ENCODE results near the gene CELF1. TPM values are rescaled to one million over a fixed set of nuclear protein-coding genes. Genes with fewer than 3 reads are reported as not detected.
"Not testable (repeated sequence)": the region's sequence is repeated elsewhere in the genome, so short reads cannot be mapped to it uniquely, and the experiment has no call there.

The CELF1 gene
- polyA plus RNA-seq, 10 donors, result 46.6 to 93.3 (median 69.1) TPM

DNA sequence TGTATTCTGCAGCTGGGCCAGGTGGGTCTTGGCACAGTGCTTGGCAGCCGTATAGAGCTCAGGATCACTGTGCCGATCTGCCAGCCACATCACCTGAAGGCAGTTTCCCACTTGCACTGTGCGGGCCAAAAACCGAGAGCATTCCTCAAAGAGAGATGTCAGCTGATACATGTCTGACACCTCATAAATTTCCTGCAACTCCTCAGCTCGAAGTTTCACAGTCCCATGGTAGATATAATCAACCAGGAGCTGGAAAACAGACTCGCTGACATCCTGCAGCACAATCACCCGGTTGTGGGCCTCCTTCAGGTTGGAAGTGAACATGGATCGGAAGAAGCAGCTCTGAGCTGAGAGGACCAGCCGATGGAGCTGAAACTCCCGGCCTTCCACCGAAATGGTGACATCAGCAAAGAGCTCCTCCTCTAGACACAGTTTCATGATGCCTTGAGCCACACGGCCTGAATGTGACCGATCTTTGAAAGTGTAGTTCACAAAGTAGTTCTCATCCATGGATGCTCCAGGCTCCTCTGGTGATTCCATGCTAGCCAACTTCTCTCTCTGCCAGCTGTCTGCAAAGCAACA lies 24.6 kb upstream of the CELF1 start:
- DNase-seq, result no peak

DNA sequence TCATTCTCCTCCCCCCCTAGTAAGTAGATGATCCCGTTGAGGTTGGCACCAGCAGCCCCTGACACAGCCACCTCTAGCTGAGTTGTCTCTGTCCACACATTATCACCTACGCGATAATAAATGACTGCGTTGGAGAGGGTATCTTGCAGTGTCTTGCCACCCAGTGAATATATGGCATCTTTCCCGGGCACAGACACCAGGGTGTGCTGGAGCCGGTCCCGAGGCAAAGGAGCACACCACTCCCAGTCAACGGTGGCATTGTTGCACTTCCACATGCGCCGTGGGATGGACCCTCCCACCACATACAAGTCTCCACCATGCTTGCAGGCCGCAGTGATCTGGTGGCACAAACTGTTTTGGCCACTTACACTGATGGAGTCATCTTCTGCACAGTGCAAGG lies 20.4 kb upstream of the CELF1 start:
- DNase-seq, result no peak

DNA sequence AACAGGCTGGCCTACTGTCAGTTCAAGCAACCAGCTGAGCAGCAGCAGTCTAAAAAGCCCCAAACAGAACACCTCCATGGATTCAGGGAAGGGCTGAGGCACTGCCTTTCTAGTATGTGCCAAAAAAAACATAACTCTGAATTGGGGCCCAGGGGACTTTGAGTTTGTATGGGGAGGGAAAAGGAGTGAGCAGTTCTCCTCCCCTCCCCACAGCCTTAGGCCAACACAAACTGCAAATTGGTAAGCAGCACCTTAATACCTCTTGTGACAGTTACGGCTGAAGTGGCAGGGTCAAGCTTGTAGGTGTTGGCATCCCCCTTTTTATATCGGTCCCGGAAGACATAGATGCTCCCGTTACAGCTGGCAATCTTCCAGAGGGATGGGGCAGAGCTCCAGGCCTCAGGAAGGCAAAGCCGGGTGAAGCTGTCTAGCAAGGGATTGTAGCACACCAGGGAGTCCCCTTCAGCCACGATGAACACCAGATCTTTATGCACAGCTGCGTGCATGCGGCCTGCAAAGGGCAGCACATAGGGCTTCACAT lies 19.9 kb upstream of the CELF1 start:
- DNase-seq, result no peak

DNA sequence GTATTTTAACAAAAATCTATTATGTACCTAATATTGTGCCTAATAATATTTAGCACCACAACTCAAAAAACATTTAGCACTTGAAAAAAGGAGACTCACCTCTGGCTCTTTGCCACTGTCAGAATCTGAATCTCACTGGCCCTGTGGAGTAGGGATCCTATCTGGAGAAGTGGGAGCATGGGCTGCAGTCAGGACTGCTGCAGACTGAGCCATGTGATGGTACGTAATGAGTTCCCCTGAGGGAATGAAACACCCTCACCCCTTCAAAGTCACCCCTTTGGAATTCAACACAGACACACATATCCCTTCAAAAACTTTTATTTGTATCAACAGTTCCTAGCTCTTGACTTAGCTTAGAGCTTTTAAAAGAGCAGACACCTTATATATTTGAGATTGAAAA lies 19.0 kb upstream of the CELF1 start:
- no peak for DNase-seq

DNA sequence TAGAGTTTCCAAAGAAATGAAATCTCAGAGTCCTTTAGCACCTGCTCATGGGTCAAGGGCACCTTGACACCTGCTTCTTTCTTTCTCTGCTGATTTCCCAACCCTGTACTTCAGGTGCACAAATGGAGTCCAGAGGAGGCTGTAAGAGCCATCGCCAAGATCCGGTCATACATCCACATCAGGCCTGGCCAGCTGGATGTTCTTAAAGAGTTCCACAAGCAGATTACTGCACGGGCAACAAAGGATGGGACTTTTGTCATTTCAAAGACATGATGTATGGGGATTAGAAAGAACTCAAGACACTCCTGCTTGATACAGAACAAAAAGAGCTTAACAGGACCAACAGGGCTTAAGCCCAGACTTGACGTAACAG lies 18.4 kb upstream of the CELF1 start:
- DNase-seq, result no peak

DNA sequence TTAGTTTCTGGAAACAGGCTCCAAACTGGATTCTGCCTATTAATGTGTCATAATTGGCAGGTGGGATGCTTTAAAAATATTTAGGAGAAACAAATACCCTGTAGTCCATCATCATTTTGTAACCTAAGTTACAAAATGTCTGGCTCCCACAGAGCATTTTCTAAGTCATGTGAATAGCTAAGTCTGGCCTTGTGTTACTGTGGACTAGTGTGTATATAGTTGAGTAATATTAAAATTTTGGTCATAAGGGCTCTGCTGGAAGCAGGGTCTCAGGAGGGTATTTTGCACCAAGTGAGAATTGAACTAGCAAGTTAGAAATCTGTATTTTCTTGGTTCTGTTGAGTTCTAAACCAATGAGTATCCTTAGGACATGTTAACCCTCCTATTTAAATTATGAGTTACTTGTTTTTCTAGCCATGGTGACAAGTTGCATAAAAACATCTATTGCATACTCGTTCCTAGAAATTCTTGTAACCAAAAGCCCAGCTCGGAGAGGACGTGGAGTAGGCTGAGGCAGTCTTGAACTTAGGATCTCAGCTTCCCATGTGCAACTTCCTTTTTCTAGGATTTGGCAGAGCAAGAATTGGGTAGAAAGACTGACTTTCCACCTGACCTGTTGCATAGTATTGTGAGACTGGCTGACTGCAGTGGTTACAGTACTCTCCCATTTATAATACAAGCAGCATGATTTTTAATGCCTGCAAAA lies 17.9 kb upstream of the CELF1 start:
- no peak for DNase-seq

DNA sequence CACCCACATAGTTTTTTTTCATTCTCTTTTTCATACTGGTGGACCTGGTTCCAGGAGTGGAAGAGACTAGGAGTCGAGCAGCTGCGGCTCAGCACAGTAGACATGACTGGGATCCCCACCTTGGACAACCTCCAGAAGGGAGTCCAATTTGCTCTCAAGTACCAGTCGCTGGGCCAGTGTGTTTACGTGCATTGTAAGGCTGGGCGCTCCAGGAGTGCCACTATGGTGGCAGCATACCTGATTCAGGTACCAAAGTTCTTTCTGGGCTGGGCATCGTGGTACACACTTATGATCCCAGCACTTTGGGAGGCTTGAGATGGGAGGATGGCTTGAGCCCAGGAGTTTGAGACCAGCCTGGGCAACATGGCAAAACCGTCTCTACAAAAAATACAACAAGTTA lies 16.7 kb upstream of the CELF1 start:
- no peak for DNase-seq

DNA sequence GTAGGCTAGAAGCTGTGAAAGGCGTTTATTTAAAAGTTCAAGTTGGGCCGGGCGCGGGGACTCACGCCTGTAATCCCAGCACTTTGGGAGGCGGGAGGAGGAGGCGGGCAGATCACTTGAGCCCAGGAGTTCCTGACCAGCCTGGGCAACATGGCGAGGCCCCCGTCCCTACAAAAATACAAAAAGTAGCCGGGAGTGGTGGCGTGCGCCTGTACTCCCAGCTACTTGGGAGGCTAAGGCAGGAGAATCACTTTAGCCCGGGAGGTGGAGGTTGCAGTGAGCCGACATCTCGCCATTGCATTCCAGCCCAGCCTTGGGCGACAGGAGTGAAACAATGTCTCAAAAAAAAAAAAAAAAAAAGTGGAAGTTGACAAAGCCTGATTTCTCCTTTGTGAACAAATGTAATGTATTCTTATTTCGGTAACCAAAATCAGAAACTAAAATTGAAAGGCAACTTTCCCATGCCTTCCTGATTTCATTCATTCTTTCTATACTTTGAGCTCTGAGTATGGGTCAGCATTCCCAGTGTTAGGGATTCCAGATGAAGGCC lies 13.3 kb upstream of the CELF1 start:
- DNase-seq, result no peak

DNA sequence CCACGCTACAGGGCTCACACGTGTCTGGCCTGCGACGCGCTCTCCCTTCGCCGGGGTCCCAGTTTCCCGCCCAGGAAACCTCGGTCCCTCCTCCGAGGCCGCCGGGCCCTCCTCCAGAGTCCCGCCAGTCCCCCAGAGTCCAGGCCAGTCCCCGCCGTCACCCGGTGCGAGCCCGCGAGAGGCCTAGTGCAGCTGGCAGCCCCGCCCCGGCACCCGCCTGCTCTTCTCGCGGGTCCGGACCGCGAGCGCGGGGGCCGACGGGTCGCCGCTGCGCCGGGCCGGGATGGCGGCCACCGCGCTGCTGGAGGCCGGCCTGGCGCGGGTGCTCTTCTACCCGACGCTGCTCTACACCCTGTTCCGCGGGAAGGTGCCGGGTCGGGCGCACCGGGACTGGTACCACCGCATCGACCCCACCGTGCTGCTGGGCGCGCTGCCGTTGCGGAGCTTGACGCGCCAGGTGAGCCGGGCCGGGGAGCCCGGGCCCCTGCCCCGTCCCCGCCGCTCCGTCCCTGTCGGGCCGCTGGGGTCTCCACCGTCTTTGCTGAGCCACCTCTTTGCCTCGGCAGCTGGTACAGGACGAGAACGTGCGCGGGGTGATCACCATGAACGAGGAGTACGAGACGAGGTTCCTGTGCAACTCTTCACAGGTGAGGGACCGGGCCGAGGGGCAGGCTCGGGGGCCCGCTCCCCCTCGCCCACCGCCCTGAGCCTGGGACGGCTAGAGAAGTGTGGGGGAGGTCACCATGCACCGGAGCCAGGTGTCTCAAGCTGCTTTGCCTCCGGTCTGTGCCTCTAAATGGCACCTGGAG lies 12.6 kb upstream of the CELF1 start, which contains the start of gene PTPMT1:
Gene PTPMT1, plus strand, starts transcription at position 260 of the 809 bp plus-strand sequence. Its CDS starts 24 bp downstream, at position 284.
- DNase-seq, result peak in 2 of 3 donors; percentile 72 to 84

DNA sequence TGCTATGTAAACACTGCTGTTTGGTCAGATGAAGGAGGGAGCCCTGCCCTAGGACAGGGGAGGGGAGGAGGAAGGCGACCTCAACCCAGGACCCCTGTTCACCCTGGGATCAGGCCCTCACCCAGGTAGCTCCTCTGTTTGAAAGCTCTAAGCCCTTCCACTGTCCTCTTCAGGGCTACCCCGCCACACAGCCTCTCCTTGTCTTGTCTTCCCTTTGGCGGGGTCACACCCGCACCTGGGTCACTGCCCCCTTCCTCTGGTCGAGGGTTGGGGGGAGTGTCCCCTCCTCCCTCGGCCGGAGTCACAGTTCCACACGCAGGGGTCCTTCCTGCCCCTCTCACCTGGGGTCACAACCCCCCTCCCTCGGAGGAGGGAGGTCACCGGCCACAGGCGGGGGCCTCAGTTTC lies 12.0 kb upstream of the CELF1 start:
- DNase-seq, result no peak

DNA sequence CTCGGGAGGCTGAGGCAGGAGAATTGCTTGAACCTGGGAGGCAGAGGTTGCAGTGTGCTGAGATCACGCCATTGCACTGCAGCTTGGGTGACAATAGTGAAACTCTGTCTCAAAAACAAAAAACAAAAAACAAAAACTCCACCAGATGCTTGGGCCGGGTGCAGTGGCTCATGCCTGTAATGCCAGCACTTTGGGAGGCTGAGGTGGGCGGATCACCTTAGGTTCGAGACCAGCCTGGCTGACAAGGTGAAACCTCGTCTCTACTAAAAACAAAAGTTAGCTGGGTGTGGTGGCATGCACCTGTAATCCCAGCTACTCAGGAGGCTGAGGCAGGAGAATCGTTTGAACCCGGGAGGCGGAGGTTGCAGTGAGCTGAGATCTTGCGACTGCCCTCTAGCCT lies 11.4 kb upstream of the CELF1 start:
- DNase-seq, result not testable (repeated sequence)

DNA sequence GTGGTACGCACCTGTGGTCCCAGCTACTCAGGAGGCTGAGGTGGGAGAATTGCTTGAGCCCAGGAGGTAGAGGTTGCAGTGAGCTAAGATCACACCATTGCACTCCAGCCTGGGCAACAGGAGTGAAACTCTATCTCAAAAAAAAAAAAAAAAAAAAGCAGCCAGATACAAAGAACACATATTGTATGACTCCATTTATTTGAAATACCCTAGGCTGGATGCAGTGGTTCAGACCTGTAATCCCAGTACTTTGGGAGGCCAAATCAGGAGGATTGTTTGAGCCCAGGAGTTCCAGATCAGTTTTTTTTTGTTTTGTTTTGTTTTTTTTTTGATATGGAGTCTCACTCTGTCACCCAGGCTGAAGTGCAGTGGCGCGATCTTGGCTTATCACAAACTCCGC lies 9.5 kb upstream of the CELF1 start:
- not testable (repeated sequence) for DNase-seq

DNA sequence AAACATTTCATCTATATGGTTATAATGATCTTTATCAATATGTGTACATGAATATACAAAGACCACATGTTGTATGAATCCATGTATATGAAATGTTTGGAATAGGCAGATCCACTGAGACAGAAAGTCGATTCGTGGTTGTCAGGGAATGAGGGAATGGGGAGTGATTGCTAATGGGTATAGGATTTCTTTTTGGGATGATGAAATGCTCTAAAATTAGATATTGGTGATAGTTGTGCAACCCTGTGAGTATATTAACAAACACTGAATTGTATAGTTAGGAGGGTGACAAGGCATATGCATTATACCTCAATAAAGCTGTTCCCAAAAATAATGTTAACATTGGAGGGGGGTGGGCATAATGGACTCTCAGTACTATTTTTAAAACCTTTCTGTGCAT lies 7.5 kb upstream of the CELF1 start:
- DNase-seq, result no peak

DNA sequence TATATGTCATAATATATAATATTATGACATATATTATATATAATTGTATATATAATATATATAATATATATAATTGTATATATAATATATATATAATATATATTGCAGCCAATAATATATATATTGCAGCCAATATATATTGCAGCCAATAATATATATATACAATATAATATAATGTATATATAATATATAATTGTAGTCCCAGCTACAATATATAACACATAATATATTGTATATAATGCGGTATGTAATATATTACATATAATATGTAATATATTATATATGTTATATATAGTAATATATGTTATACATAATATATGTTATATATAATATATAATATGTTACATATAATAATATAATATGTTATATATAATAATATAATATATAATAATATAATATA lies 5.8 kb upstream of the CELF1 start:
- no peak for DNase-seq

DNA sequence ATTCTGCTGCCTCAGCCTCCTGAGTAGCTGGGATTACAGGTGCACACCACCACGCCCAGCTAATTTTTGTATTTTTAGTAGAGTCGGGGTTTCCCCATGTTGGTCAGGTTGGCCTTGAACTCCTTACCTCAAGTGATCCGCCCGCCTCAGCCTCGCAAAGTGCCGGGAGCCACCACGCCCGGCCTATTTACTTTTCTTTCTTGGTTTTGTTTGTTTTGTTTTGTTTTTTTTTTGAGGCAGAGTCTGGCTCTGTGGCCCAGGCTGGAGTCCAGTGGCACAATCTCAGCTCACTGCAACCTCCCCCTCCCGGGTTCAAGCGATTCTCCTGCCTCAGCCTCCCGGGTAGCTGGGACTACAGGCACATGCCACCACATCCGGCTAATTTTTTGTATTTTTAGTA lies 4.1 kb upstream of the CELF1 start:
- DNase-seq, result not testable (repeated sequence)

DNA sequence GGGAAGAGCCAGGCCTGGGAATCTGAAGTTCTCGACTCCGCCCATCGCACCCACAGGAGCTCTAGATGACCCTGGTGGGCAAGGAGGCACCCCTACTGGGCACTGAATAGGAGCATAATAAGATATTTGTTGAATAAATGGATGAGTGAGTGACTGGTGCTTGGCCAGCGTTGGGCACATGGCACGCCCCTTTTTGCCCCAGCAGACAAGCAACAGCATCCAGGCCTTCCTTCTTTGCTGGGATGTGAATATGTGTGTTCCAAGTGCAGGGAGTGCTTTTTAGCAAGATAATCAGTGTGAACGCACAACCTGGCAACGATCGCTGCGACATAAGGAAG lies 443 bp upstream of the CELF1 start:
- DNase-seq, result no peak

DNA sequence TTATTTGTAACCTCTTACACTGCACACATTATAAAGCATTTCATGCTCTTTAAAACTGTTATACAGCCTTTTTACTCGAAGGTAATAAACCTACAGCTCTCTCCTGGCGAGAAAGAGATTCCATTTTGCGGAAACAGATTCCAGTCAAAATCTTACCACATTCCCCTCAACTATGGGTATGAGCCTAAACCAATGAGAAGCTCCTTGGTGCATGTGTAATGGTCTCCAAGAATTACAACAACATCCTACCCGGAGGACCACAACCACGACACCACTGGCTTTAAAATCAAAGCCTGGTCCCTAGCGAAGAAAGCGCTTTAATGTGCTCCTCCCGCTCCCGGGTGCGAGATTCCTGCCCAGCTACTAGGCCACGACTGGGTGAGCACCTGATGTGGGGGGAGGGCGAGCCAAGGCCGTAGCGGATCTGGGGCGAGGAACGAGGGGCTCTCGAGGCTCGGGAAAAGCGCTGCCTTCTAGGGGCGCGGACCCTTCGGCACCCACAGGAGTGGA lies 821 bp downstream of the CELF1 start:
- peak in 2 of 3 donors; percentile 20 to 33 for DNase-seq

DNA sequence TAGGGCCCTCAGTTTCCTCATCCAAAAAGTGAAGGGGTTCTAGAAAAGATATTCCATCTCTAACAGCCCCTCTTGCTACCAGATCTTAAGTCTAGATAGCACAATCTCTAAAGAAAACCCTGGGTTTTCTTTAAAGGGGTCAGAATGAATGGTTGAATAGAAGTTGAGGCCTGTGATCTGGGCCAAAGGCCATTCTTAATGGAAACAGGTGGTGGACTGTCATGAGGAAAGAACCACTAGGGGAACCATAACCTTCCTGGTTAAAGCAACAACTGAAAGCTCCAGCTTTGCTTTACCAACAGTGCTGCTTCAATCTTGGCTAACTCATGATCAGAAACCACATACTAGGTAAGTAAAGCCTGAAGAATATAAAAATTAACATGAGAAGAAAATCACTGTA lies 1.8 kb downstream of the CELF1 start:
- no peak for DNase-seq

DNA sequence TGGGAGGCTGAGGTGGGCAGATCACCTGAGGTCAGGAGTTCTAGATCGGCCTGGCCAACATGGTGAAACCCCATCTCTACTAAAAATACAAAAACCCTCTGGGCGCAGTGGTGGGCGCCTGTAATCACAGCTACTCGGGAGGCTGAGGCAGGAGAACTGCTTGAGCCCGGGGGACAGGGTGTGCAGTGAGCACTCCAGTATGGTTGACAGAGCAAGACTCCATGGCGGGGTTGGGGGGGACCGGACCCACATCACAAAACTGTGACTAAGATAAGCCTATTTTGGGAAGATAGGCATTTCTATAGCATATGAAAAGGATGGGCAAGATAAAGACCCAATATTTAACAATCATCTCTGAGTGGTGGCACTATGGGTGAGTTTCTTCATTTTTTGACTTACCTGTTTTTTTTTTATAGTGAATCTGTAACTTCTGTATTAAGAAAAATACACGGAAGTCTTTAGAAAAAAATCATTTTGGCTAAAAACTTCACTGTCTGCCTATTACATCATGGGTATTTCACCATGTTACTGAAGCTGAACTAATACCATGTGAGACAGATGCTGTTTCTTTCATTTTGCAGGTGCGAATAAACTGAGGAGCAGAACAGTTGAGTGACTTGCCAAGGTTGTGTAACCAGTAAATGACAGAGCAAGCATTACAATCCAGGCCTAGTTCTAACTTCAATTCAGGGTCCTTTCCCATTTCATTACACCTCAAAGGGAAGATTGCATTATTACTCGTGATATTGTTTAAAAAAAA lies 2.5 kb downstream of the CELF1 start:
- DNase-seq, result no peak

DNA sequence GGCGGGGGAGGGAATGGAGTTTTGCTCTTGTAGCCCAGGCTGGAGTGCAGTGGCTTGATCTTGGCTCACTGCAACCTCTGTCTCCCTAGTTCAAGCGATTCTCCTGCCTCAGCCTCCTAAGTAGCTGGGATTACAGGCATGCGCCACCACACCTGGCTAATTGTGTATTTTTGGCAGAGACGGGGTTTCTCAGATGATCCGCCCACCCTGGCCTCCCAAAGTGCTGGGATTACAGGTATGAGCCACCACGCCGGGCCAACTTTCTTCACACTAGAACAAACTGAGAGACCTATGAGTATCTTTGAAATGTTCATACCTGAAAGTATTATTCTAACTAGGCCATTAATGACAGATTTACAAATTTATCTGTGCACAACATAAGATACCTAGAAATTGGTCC lies 6.7 kb downstream of the CELF1 start:
- not testable (repeated sequence) for DNase-seq

DNA sequence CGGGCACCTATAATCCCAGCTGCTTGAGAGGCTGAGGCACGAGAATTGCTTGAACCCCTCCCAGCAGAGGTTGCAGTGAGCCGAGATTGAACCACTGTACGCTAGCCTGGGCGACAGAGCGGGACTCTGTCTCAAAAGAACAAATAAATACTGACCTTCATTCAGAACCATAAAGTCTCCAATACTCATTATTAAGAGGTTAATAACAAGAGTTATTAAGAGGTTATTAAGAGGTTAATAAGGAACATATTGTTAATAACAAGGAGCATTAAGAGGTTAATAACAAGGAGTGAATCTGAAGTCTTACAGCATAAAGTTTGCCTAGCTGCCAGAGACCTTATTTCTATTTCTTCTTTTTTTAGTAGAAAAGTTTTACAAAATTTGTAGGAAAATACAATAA lies 7.6 kb downstream of the CELF1 start:
- no peak for DNase-seq

DNA sequence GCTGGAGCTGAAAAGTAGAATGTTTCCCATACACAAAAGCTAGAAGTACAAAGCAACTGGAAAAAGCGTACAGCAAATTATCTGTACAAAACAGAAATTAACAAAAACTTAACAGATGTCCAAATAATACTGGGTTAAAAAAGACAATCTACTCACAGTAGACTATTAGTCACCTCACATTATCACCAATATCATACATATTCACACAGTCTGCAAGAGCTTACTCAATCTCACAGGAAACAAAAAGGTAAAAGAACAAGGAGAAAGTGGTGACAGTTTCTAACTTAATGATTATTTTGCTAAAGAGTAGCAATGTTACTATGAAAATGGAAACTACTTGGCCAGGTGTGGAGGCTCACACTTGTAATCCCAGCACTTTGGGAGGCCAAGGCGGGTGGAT lies 11.9 kb downstream of the CELF1 start:
- DNase-seq, result no peak

All from muscle of back (tissue), 11 donors.